HG02623 (cell line): ENCODE results near the gene RAB11A.

Experiments used
- ATAC-seq: cut with Tn5 transposase; IDR thresholded peaks from one replicate; pipeline ENCODE4 v1.9.1; 2021; ENCODE audit warnings: moderate library complexity; ENCODE audit not compliant: unreplicated experiment

The RAB11A gene

DNA sequence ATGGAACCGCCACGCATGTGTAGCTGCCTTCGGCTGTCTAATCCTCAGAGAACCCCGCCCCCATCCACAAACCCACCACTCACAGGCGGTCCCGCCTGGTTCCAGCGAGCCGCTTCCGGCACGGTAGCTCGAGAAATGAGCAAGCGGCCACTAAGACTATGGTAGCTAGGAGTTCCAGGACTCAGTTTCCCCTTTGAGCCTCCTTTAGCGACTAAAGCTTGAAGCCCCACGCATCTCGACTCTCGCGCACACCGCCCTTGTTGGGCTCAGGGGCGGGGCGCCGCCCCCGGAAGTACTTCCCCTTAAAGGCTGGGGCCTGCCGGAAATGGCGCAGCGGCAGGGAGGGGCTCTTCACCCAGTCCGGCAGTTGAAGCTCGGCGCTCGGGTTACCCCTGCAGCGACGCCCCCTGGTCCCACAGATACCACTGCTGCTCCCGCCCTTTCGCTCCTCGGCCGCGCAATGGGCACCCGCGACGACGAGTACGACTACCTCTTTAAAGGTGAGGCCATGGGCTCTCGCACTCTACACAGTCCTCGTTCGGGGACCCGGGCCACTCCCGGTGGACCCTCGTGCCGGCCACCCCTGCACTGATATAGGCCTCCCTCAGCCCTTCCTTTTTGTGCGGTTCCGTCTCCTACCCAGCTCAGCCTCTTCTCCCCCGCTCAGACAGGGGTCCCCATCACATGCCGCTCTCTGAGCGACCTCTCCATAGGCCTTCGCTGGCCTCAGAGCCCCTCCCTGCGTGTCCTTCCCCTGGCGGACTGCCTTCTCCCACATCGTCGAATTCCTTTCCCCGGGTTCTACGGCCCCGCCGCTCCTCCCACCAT is at the start of gene RAB11A:
TSS of gene RAB11A (plus strand) at position 366 of the 828 bp plus-strand sequence. CDS start at position 461, 95 bp downstream.
- ATAC-seq = peak; percentile 81

DNA sequence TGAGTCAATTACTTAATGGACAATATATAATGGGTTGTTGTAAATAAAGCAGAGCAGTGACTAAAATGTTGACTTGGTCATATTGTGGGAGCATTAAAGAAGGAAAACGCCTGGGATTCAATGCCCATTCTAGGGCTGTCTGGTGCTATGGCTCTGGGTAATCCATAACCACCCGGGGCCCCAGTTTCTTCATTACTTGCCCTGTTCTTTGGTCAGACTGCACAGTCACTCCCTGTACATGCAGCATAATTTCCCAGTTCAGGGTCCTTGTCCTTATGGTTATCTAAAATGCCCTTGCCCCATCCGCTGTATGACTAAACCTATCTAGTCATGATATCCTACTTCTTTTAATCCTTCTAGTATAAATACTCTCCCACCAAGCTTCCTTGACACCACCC is 49.7 kb upstream of the RAB11A start:
- ATAC-seq = no peak

DNA sequence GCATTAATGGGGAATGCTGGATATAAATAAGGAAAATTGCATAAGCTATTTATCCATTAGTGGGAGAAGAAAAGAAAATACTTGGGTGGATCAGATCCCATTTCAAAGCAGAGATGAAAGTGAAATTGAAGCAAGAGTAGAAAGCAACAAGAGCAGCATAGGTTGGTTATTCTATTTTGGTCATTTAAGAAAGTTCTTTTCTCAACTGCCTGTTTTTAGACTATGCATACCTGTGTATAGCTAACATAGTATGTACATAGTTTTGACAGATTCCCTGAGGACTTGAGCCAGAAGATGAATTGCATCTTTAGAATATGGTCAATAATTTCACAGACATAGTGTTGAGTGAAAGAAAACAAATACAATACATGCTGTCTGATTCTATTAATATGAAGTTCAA is 48.2 kb upstream of the RAB11A start:
- no peak for ATAC-seq

DNA sequence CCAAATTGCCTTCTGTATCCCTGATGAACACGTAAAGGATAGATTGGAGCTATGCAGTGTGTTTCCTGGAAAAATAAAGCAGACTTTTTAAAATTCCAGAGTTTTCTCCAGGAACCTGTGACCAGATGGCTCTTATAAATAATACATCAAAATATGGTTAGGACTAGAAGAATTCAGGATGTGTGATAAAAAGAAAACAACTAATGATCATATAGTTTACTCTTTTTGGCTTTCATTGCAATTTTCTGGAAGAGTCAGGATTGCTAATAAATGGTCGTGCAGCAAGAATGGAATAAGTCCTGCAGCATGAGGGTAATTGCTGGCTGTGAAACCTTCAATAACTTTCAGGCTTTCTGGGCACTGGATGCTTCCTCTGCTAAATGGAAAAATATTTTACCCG is 47.0 kb upstream of the RAB11A start:
- no peak for ATAC-seq

DNA sequence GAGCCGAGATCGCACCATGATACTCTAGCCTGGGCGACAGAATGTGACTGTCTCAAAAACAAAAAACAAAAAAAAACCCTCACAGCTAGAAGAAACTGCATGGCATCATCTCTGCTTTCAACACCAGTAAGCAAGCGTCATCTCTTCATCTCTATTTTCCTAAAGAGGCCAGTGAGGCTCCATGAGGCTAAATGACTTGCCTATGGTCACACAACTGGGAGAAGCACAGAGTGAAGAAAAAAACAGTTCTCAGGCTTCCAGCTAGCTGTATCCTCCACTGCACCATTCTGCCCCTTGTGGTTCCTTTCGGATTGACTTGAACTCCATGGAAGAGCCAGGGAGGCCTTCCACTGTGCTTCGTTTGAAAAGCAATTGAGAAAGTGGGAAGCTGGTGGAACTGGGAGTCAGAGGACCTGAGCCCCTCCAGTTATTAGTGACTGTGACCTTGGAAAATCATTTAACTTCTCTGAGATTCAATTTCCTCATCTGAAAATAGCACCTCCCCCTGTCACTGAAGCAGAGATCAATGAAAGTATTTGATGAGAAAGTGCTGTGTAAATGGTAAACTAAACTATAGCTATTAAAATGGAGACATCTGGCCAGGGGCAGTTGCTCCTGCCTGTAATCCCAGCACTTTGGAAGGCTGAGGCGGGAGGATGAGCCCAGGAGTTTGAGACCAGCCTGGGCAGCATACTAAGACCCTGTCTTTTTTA is 45.1 kb upstream of the RAB11A start:
- no peak for ATAC-seq

DNA sequence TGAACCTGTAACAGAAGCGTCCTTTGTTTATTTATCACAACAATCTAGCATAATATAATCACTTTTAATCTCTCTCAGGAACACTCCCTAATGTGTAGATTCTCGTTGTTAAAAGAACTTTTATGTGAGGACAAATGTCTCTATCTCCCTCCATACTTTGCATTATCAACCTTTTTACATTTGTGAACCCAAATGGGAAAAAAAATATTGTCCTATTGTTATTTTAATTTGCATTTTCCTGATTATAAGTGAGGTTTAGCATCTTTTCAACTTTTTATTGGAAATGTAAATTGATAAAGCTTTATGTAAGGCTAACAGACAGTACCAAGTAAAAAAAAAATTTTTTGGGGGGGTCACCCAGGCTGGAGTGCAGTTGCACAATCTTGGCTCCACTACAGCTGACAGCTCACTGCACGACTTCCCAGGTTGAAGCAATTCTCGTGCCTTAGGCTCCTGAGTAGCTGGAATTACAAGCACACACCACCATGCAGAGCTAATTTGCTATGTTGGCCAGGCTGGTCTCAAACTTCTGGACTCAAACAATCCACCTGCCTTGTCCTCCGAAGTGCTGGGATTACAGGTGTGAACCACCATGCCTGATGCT is 44.2 kb upstream of the RAB11A start:
- no peak for ATAC-seq

DNA sequence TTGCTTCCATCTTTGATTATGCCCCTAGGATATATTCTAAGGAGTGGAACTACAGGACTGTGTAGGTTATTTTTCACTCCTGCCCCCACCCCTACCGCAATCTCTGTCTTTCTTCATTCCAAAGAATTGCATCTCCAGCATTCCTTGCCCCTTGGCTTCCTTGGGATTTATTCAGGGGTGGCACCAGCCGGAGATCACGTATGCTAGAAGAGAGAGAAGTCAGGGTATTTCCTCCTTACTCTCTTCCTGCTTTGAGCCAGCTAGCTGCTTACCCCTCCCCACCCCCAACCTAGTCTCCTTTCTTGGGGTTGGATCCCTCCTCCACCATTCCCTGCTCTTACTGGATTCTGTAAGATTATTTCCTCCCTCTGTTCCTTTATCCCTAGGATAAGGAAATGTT is 42.2 kb upstream of the RAB11A start:
- no peak for ATAC-seq

DNA sequence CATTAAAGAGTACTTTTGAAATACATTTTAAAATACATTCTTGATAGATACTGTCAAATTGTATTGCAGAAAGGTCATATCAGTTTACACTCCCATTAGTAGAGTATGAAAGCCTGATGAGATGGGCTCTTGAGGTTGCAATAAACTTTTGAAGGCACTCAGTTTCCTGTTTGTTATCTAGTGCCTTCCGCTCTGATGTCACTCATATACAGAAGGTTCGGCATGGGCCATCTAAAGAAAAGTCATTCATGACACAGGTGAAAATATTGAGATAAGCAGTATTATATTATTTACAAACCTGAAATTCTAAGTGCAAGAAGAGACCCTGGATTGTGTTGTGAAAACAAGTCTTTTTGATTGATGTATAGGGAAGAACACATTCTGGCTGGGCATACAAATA is 40.7 kb upstream of the RAB11A start:
- no peak for ATAC-seq

DNA sequence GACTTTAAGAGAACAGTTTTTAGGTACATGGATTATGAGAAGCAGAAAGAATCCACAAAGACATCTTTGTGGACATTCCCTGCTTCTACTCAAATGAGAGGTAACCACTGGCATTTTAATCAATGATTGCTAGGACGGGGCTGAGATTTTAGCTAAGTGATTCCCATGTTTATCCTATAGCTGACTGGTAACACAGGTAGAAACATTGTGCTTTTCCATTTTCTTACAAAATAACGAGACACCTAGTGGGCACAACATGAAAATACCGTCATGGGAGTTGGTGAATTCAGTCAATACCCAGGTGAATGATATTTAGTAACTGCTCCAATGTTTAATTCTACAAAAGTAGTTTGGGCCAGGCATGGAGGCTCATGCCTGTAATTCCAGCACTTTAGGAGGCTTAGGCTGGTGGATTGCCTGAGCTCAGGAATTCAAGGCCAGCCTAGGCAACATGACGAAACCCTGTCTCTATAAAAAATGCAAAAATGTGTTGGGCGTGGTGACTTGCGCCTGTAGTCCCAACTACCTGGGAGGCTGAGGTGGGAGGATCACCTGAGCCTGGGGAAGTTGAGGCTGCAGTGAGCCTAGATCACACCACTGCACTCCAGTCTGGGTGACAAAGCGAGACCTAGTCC is 40.0 kb upstream of the RAB11A start:
- ATAC-seq = no peak

DNA sequence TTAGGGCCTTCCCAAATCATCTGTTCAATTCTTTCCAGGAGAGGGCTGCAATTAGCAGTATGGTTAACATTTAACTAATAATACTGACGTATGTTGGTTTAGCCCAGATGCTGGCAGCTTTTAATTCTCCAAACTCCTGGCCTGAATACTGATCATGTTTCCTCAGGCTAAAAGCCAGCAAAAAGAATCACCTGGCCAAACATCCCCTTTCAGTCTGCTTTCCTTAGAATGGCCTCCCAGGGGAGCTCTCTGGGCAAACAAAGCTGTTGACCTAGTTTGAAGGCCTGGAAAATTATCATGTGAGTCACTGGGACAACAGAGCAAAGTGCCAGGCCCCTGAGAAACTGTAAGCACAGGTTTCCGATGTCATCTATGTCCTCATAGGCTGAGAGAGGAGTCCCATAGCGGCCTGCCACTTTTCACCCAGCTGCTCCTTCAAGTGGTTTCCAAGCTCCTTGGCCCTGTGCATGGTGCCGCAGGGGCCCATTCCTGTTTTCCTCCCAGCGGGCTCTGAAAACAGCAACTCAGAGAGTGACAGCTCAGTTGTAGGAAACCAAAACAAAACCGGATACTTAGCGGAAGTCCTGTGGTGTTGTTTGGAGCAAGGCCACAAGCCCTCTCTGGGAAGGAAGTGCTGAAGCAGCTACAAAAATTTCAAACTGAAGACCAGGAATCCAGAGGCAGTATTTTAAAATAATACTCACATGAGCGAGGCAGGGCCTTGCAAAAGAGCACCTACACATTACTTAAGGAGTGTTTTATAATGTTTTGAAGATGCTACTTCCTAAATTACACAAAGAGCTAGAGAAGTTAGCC is 36.5 kb upstream of the RAB11A start:
- ATAC-seq = no peak

DNA sequence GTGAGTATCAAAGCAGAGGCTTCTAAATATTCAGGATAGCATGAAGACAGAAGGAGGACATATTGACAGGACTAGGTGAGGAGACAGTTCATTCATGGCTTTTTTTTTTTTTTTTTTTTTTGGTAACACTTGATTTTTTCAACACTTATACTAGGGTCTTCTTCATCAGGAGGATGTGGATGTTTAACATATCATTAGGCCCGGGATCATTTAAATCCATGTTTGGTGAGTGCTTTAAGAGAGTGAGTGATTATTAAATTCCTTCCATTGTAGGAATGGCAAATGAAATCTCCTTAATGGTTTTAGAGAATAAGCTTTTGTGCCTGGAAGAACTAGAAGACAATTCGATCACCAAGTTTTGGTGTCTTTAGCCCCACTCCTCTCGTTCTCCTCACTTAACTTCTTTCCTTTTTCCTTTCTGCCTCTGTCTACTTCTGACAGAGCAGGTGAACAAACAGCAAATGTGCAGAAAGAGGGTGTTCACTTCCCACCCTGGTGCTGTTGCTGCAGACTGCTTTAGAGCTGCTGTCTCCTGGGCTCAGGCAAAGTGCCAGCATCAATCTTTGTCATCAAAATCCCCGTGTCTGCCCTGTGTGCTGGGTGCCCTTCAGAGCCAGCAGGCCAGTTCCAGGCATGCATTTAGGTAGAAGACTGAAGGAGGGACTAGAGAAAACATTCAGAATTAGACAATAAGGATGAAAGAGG is 35.6 kb upstream of the RAB11A start:
- ATAC-seq = no peak

DNA sequence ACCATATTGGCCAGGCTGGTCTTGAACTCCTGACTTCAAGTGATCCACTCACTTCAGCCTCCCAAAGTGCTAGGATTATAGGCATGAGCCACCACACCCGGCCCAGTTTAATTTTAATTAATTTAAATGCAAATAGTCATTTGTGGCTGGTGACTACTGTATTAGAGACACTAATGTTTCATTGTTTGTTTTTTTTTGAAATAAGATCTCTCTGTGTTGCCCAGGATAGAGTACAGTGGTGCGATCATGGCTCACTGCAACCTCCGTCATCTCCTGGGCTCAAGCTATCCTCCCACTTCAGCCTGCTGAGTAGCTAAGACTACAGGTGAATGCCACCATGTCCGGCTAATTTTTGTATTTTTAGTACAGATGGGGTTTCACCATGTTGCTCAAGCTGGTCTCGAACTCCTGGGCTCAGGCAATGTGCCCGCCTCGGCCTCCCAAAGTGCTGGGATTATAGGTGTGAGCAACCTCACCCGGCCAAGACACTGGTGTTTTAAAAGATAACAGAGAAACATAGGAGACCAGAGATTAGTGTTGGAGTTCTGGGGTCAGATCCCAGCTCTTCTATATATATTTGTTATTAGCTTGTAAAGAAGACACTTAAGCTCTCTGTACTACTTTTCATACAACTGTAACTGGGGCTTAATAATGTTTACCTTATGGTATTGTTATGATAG is 34.5 kb upstream of the RAB11A start:
- no peak for ATAC-seq

DNA sequence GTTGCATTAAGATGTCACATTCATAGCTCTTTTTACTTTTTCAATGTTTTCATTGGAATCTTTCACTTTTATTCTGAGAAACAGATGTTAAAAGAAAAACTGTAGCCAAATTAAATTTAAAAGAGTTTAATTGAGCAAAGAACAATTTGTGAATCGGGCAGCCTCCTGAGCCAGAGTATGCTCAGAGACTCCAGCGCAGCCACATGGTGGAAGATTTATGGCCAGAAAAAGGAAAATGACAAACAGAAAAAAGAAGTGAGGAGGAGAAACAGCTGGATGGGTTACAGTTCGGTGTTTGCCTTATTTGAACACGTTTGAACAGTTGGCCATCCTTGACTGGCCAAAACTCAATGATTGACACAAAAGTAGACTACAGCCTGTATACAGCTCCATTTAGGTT is 33.8 kb upstream of the RAB11A start:
- no peak for ATAC-seq

DNA sequence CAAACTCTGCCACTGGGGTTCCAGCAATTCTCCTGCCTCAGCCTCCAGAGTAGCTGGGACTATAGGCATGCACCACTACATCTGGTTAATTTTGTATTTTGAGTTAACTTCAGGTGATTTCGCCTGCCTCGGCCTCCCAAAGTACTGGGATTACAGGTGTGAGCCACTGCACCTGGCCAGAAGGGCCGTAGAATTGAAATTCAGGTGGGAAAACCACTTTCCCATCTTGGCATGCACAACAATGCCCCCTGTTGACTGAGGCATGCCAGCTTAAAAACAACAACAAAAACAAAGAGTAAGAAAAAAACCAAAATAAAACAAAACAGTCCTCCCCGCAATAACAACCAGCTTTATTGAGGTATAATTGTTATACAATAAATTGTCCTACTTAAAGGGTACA is 32.6 kb upstream of the RAB11A start:
- no peak for ATAC-seq

DNA sequence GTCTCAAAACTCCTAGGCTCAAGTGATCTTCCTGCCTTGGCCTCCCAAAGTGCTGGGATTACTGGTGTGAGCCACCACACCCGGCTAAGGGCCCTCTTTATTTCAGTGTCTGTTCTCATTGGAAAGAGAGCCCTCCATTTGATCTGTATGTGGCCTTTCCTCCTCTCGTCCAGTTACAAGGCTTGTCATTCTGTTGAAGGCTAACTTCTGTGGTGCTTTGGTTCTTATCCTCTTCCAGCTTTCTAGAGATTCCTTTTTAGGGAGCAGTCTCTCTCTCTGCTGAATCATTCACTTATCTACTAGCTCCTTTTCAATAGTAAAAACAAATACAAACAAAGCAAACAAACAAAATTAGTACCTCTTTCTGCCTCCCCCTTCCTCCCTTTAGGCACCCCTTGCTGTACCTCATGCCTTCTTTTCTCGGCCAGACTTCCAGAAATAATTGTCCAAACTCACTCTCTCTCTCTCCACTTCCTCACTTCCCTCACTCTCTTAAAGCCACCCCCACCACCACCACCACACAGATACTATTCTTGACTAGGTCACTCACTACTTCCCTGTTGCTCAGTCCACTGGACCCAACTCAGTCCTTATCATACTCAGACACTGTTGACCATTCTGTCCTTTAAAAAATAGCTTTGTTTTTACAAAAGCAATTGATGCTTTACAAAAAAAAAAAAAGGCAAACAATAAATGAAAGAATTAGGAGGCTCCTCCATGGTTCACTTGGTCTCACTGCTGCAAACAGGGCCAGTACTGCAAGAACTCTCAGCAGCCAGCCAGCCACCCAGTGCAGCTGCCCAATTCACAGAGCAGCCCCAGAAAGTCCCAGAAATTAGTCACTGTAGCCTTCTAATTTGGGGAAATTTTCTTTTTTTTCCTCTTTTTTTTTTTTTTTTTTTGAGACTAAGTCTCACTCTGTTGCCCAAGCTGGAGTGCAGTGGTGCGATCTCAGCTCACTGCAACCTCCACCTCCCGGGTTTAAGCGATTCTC is 31.7 kb upstream of the RAB11A start:
- ATAC-seq = no peak

DNA sequence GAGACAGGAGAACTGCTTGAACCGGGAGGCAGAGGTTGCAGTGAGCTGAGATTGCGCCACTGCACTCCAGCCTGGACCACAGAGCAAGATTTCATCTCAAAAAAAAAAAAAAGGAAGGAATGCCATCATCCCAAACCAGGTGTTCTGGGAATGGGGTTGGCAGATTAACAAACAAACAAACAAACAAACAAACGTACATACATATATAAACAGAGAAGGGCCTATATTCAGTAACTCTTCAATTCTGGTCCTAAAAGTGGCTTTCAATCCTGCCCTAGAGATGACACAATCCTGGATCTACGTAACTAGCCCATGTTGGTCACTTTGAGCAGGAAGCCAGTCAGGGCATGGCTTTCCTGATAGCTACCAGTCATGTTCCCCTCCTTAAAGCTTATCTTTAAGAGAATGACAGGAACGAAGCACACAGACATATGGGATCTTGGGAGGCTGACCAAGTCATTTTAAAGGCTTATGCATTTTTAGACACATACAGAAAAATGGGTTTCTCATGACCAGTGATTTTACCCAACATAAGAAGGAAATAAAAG is 29.9 kb upstream of the RAB11A start:
- no peak for ATAC-seq

DNA sequence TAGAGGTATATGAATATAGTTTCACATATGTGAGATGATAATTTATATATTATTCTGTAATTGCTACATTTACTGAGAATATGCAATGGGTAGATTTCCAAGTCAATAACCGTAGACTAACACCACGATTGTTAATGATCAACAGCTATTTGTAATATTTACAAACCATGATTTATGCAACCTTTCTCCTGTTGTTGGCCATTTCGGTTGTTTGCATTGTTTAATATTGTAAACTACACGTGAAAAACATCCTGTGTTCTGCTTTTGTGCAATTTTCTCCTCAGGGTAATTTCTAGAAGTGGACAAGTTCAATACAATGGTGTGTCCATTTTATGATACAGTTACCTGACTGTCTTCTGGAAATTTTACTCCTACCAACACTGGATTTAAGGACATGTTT is 29.3 kb upstream of the RAB11A start:
- no peak for ATAC-seq
